Naive thymus-derived CD4-positive, alpha-beta T cell (primary cell): ENCODE results near the gene ADGRD1. TPM values are rescaled to one million over a fixed set of nuclear protein-coding genes. Genes with fewer than 3 reads are reported as not detected.
A peak's percentile ranks its signal among the peaks of the same experiment; 100 is the strongest.

ENCODE experiments used
- ATAC-seq: fragments of 150-1000 bp; cut with Tn5 transposase; 2 replicates; pipeline ENCODE4 v1.10.0; 2021; ENCODE audit warnings: mild to moderate bottlenecking, moderate library complexity
- CTCF ChIA-PET: fragments of 350-600 bp; sonication (Branson Sonifier 250); formaldehyde crosslinking; loops from one replicate; lab custom pipeline; 2021; ENCODE audit warnings: antibody characterized with exemption; lab: Charles Lee
- POLR2A ChIA-PET: fragments of 350-600 bp; sonication (Branson Sonifier 250); formaldehyde crosslinking; loops from one replicate; lab custom pipeline; 2021; ENCODE audit warnings: antibody characterized with exemption, inconsistent platforms; lab: Charles Lee
- DNase-seq, 9 donors: peaks; one replicate each; pipeline versions ENCODE4 v3.0.0 to v3.0.0-alpha.2; 2020 to 2022; ENCODE audit warnings: mixed read lengths in 1 of 9
- H3K27ac ChIP-seq: one replicate; pipeline ENCODE4 v1.7.0; 2013; ENCODE audit warnings: mild to moderate bottlenecking, low read depth, low read length, moderate library complexity
- H3K27me3 ChIP-seq, 2 donors: one replicate each; pipeline ENCODE4 v1.7.0; 2013; ENCODE audit warnings: low read length in 2 of 2, mild to moderate bottlenecking in 2 of 2, moderate library complexity in 2 of 2; ENCODE audit not compliant: control insufficient read depth in 2 of 2, insufficient read depth in 2 of 2
- H3K36me3 ChIP-seq, 3 experiments: 1 replicate in 2 of 3; 2 replicates in 1 of 3; pipeline ENCODE4 v1.7.0; 2013; ENCODE audit warnings: low read length in 3 of 3, mild to moderate bottlenecking in 3 of 3, moderate library complexity in 1 of 3; ENCODE audit not compliant: insufficient read depth in 3 of 3, control insufficient read depth in 2 of 3
- H3K4me1 ChIP-seq, 2 donors: one replicate each; pipeline ENCODE4 v1.7.0; 2013; ENCODE audit warnings: low read length in 2 of 2, mild to moderate bottlenecking in 2 of 2, moderate library complexity in 1 of 2; ENCODE audit not compliant: control insufficient read depth in 2 of 2, insufficient read depth in 2 of 2
- H3K4me3 ChIP-seq: 2 replicates; pipeline ENCODE4 v1.7.0; 2013; ENCODE audit warnings: mild to moderate bottlenecking, low read length
- H3K9me3 ChIP-seq, 3 experiments: 1 replicate in 2 of 3; 2 replicates in 1 of 3; pipeline ENCODE4 v1.7.0; 2013; ENCODE audit warnings: low read length in 3 of 3; ENCODE audit not compliant: control insufficient read depth in 2 of 3
- H3K27ac Mint-ChIP-seq, 9 donors: one replicate each; pipeline ENCODE4 v1.8.0; 2020 to 2022; ENCODE audit warnings: mixed read lengths in 9 of 9, mild to moderate bottlenecking in 8 of 9, moderate library complexity in 5 of 9, inconsistent platforms in 2 of 9
- H3K27me3 Mint-ChIP-seq, 5 donors: one replicate each; pipeline ENCODE4 v1.8.0; 2021 to 2022; ENCODE audit warnings: mixed read lengths in 5 of 5, mild to moderate bottlenecking in 1 of 5
- H3K36me3 Mint-ChIP-seq, 5 donors: one replicate each; pipeline ENCODE4 v1.8.0; 2020 to 2022; ENCODE audit warnings: mixed read lengths in 5 of 5, mild to moderate bottlenecking in 3 of 5, inconsistent platforms in 1 of 5
- H3K4me1 Mint-ChIP-seq, 7 donors: one replicate each; pipeline ENCODE4 v1.8.0; 2020 to 2022; ENCODE audit warnings: mixed read lengths in 7 of 7, mild to moderate bottlenecking in 3 of 7, inconsistent platforms in 1 of 7
- H3K4me3 Mint-ChIP-seq, 10 donors: one replicate each; pipeline ENCODE4 v1.8.0; 2020 to 2022; ENCODE audit warnings: mild to moderate bottlenecking in 10 of 10, mixed read lengths in 10 of 10, moderate library complexity in 6 of 10, inconsistent platforms in 2 of 10
- H3K9me3 Mint-ChIP-seq, 11 donors: one replicate each; pipeline ENCODE4 v1.8.0; 2020 to 2022; ENCODE audit warnings: mixed read lengths in 11 of 11, mild to moderate bottlenecking in 4 of 11, inconsistent platforms in 1 of 11, moderate library complexity in 1 of 11
- intact Hi-C, 2 donors: fragments of 100-400 bp; cut with micrococcal nuclease; formaldehyde crosslinking; loops; one replicate each; pipeline ENCODE4 v1.15.1; 2023
- polyA plus RNA-seq, 2 donors: library from polyadenylated mRNA; unstranded; fragments of 300-500 nt; fragmentation: Illumina TruSeq; gene quantifications; one replicate each; pipeline ENCODE4 v1.2.3, GENCODE V29; 2021
- total RNA-seq, 6 experiments: library from RNA in 5 of 6; stranded (reverse) in 5 of 6; gene quantifications; 1 replicate in 5 of 6; 2 replicates in 1 of 6; pipeline ENCODE4 v1.2.3 and lab custom pipeline; 2021 to 2026

ADGRD1 gene
- total and polyA plus RNA-seq, 7 experiments from 2014 or later = 0.41 to 11.9 (median 1.6) TPM; not detected in 4

- CTCF ChIA-PET = no interaction called here
- H3K27ac Mint-ChIP-seq = no peak overlapping the region
- DNase-seq = no peak
These were observed 138.4 kb downstream of the ADGRD1 start for GRCh38 chr12:131091976-131092691.

GRCh38 chr12:131092901-131093603 lies 139.3 kb downstream of the ADGRD1 start:
- ATAC-seq (peak; percentile 48), DNase-seq (peak in 1 of 9 donors; percentile 28)
- no peak overlapping the region for H3K27ac ChIP-seq
- H3K4me1 ChIP-seq = no peaks in the 10 kb centered on the region
- intact Hi-C loops = no loop called here
- ChIA-PET POLR2A (no interaction called here), CTCF (no interaction called here)
- H3K27ac Mint-ChIP-seq = no peak overlapping the region
- H3K36me3 ChIP-seq = no peaks in the 10 kb centered on the region
- no peaks in the 10 kb centered on the region for H3K27me3 ChIP-seq
- H3K36me3 Mint-ChIP-seq = no peaks in the 10 kb centered on the region
- no peaks in the 10 kb centered on the region for H3K9me3 ChIP-seq
- no peaks in the 10 kb centered on the region for H3K27me3 Mint-ChIP-seq
- H3K9me3 Mint-ChIP-seq = peaks cover 0 to 2% (median 0%) of the 10 kb centered on the region in 11 donors
- H3K4me3 Mint-ChIP-seq = peak overlapping the region in 2 of 10 donors; percentile 25 to 27
- no peak overlapping the region for H3K4me3 ChIP-seq
- H3K4me1 Mint-ChIP-seq = peaks cover 0 to 13% (median 4%) of the 10 kb centered on the region in 7 donors

More at GRCh38 chr12:131091976-131092691, 138.4 kb downstream of the ADGRD1 start:
- Histone ChIP-seq H3K36me3 (no peaks in the 10 kb centered on the region), H3K4me1 (no peaks in the 10 kb centered on the region), H3K27me3 (no peaks in the 10 kb centered on the region), H3K27ac (no peak overlapping the region), H3K9me3 (no peaks in the 10 kb centered on the region), H3K4me3 (no peak overlapping the region)
- POLR2A ChIA-PET = no interaction called here
- H3K4me3 Mint-ChIP-seq = no peak overlapping the region
- intact Hi-C loops = no loop called here
- H3K4me1 Mint-ChIP-seq = peaks cover 0 to 13% (median 4%) of the 10 kb centered on the region in 7 donors
- H3K27me3 Mint-ChIP-seq = no peaks in the 10 kb centered on the region
- H3K36me3 Mint-ChIP-seq = no peaks in the 10 kb centered on the region
- peaks cover 0 to 2% (median 0%) of the 10 kb centered on the region in 11 donors for H3K9me3 Mint-ChIP-seq
- ATAC-seq = no peak

- Mint-ChIP-seq H3K9me3 (peaks cover 0 to 2% (median 0%) of the 10 kb centered on the region in 11 donors), H3K4me3 (peak overlapping the region in 1 of 10 donors; percentile 27), H3K27me3 (no peaks in the 10 kb centered on the region), H3K36me3 (no peaks in the 10 kb centered on the region), H3K4me1 (peaks cover 0 to 13% (median 4%) of the 10 kb centered on the region in 7 donors), H3K27ac (no peak overlapping the region)
- DNase-seq (no peak), ATAC-seq (no peak)
- Histone ChIP-seq H3K4me1 (no peaks in the 10 kb centered on the region), H3K36me3 (no peaks in the 10 kb centered on the region), H3K27ac (no peak overlapping the region), H3K9me3 (no peaks in the 10 kb centered on the region), H3K27me3 (no peaks in the 10 kb centered on the region), H3K4me3 (no peak overlapping the region)
- POLR2A ChIA-PET = no interaction called here
- CTCF ChIA-PET = no interaction called here
- intact Hi-C loops = no loop called here
These were observed 139.9 kb downstream of the ADGRD1 start for GRCh38 chr12:131093604-131093955.

GRCh38 chr12:131093971-131094830 lies 140.5 kb downstream of the ADGRD1 start:
- H3K4me3 ChIP-seq = no peak overlapping the region
- Mint-ChIP-seq H3K36me3 (no peaks in the 10 kb centered on the region), H3K4me3 (no peak overlapping the region), H3K9me3 (no peaks in the 10 kb centered on the region), H3K27me3 (no peaks in the 10 kb centered on the region), H3K27ac (no peak overlapping the region), H3K4me1 (peaks cover 0 to 13% (median 4%) of the 10 kb centered on the region in 7 donors)
- H3K9me3 ChIP-seq = no peaks in the 10 kb centered on the region
- intact Hi-C loops = no loop called here
- DNase-seq = no peak
- no peak for ATAC-seq
- no peaks in the 10 kb centered on the region for H3K27me3 ChIP-seq
- ChIA-PET CTCF (no interaction called here), POLR2A (no interaction called here)
- no peaks in the 10 kb centered on the region for H3K36me3 ChIP-seq
- no peak overlapping the region for H3K27ac ChIP-seq
- H3K4me1 ChIP-seq = no peaks in the 10 kb centered on the region

GRCh38 chr12:131094831-131095805 lies 141.4 kb downstream of the ADGRD1 start:
- ChIA-PET CTCF (no interaction called here), POLR2A (no interaction called here)
- H3K9me3 ChIP-seq = no peaks in the 10 kb centered on the region
- H3K27ac Mint-ChIP-seq = peak overlapping the region in 1 of 9 donors; percentile 16
- peaks cover 0 to 13% (median 4%) of the 10 kb centered on the region in 7 donors for H3K4me1 Mint-ChIP-seq
- no peak overlapping the region for H3K27ac ChIP-seq
- H3K4me3 ChIP-seq = no peak overlapping the region
- no peaks in the 10 kb centered on the region for H3K9me3 Mint-ChIP-seq
- no peaks in the 10 kb centered on the region for H3K36me3 ChIP-seq
- no peak for ATAC-seq
- H3K27me3 ChIP-seq = no peaks in the 10 kb centered on the region
- no peaks in the 10 kb centered on the region for H3K4me1 ChIP-seq
- intact Hi-C loops = no loop called here
- H3K36me3 Mint-ChIP-seq = no peaks in the 10 kb centered on the region
- H3K27me3 Mint-ChIP-seq = no peaks in the 10 kb centered on the region
- DNase-seq = no peak
- no peak overlapping the region for H3K4me3 Mint-ChIP-seq
